ENCODE data around the gene PEX3. TPM values are rescaled to one million over a fixed set of nuclear protein-coding genes. Genes with fewer than 3 reads are reported as not detected.

PEX3 gene
- total and polyA plus RNA-seq, 2 donors (not counting 1 experiment from before 2014, with no cell fraction given), result 25.6 to 31.2 TPM

DNA sequence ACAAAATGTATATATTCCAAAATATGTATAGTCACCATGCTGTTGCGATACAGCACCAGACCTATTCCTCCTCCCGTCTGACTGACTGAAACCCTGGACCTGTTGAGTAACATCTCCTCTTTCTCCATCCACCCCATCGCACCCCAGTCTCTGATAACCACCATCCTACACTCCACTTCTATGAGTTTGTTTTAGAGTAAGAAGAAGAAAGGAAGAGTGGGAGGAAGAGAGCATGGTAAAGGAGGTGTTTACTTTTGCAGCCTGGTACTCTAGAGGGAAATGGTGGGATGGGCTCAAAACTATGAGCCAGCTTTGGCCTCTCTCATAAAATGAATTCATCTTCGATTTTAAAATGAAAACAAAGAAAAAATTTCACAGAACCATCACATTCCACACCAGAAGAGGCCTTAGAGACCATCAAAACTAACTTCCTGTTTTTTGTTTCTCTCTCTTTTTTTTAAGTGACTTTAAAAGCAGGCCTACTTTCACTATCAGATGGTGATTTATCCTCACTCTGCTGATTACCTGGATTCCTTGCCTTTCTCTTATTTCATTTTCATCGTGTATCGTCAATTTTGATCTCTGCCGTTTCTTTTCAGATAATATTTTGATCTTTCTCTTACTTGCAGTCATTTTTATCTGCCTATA lies 77.7 kb downstream of the PEX3 start:
- Histone ChIP-seq H3K4me2 (ENCODE audit: extremely low read depth, insufficient read depth, low read length) (no peak overlapping the region), H3K4me3 (replicated peaks in 1 of 4; ENCODE audit: control extremely low read depth in 1 of 4, insufficient read depth in 1 of 4, low read depth in 3 of 4, low read length in 4 of 4) (no peak overlapping the region), H3K9me3 (ENCODE audit: control insufficient read depth, insufficient read depth, low read depth, low read length) (no peaks in the 10 kb centered on the region), H3K9ac (ENCODE audit: insufficient read depth, low read length) (no peak overlapping the region), H3K36me3 (ENCODE audit: control insufficient read depth, insufficient read depth, low read length) (no peaks in the 10 kb centered on the region), H3K27me3 (ENCODE audit: control insufficient read depth, insufficient read depth, low read length) (no peaks in the 10 kb centered on the region), H3K27ac (ENCODE audit: insufficient read depth, low read length) (no peak overlapping the region), H3K4me1 (ENCODE audit: control insufficient read depth, extremely low read depth, insufficient read depth, low read length) (no peaks in the 10 kb centered on the region), H3K79me2 (ENCODE audit: control insufficient read depth, insufficient read depth, low read length) (no peaks in the 10 kb centered on the region), H4K20me1 (ENCODE audit: control insufficient read depth, extremely low read depth, insufficient read depth, low read length) (no peaks in the 10 kb centered on the region), H2AFZ (ENCODE audit: low read length) (peak overlapping the region; percentile 9)
- no peak for DNase-seq (ENCODE audit: low read depth in 2 of 2)
- TF ChIP-seq, protein P1, sequence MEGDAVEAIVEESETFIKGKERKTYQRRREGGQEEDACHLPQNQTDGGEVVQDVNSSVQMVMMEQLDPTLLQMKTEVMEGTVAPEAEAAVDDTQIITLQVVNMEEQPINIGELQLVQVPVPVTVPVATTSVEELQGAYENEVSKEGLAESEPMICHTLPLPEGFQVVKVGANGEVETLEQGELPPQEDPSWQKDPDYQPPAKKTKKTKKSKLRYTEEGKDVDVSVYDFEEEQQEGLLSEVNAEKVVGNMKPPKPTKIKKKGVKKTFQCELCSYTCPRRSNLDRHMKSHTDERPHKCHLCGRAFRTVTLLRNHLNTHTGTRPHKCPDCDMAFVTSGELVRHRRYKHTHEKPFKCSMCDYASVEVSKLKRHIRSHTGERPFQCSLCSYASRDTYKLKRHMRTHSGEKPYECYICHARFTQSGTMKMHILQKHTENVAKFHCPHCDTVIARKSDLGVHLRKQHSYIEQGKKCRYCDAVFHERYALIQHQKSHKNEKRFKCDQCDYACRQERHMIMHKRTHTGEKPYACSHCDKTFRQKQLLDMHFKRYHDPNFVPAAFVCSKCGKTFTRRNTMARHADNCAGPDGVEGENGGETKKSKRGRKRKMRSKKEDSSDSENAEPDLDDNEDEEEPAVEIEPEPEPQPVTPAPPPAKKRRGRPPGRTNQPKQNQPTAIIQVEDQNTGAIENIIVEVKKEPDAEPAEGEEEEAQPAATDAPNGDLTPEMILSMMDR (conservative IDR thresholded peaks at IDR 0.05 in 1 of 2, IDR thresholded peaks at IDR 0.05 in 1 of 2; ENCODE audit: low read depth in 1 of 2, low read length in 2 of 2), result no peak
- no peak for TF ChIP-seq EZH2 (IDR thresholded peaks at IDR 0.05; ENCODE audit: low read length, missing control alignments)

DNA sequence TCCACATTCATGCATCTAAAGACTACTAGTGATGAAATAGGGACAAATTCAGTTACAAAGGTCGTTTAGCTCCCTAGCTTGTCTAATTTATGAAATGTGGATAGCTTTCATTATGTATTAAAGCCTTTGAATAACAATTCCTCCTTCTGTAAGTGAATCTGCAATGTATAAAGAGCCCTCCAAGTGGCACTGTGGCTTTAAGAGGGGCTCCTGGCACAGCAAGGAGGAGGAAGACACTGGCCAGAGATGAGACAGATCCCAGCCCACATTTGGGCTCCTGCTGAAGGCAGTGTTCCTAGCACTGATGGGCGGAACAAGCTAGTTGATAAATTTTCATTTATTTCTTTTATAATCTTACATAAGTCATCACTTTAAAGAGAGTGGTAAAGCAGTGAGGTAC lies 78.5 kb downstream of the PEX3 start:
- Histone ChIP-seq H4K20me1 (ENCODE audit: control insufficient read depth, extremely low read depth, insufficient read depth, low read length) (no peaks in the 10 kb centered on the region), H3K36me3 (ENCODE audit: control insufficient read depth, insufficient read depth, low read length) (no peaks in the 10 kb centered on the region), H3K9me3 (ENCODE audit: control insufficient read depth, insufficient read depth, low read depth, low read length) (no peaks in the 10 kb centered on the region), H2AFZ (ENCODE audit: low read length) (no peak overlapping the region), H3K4me1 (ENCODE audit: control insufficient read depth, extremely low read depth, insufficient read depth, low read length) (no peaks in the 10 kb centered on the region), H3K9ac (ENCODE audit: insufficient read depth, low read length) (no peak overlapping the region), H3K4me3 (replicated peaks in 1 of 4; ENCODE audit: control extremely low read depth in 1 of 4, insufficient read depth in 1 of 4, low read depth in 3 of 4, low read length in 4 of 4) (no peak overlapping the region), H3K4me2 (ENCODE audit: extremely low read depth, insufficient read depth, low read length) (no peak overlapping the region), H3K27ac (ENCODE audit: insufficient read depth, low read length) (no peak overlapping the region), H3K27me3 (ENCODE audit: control insufficient read depth, insufficient read depth, low read length) (no peaks in the 10 kb centered on the region), H3K79me2 (ENCODE audit: control insufficient read depth, insufficient read depth, low read length) (no peaks in the 10 kb centered on the region)
- no peak for TF ChIP-seq EZH2 (IDR thresholded peaks at IDR 0.05; ENCODE audit: low read length, missing control alignments)
- TF ChIP-seq, protein P1 (conservative IDR thresholded peaks at IDR 0.05 in 1 of 2, IDR thresholded peaks at IDR 0.05 in 1 of 2; ENCODE audit: low read depth in 1 of 2, low read length in 2 of 2), result no peak
- DNase-seq (ENCODE audit: low read depth in 2 of 2), result no peak

DNA sequence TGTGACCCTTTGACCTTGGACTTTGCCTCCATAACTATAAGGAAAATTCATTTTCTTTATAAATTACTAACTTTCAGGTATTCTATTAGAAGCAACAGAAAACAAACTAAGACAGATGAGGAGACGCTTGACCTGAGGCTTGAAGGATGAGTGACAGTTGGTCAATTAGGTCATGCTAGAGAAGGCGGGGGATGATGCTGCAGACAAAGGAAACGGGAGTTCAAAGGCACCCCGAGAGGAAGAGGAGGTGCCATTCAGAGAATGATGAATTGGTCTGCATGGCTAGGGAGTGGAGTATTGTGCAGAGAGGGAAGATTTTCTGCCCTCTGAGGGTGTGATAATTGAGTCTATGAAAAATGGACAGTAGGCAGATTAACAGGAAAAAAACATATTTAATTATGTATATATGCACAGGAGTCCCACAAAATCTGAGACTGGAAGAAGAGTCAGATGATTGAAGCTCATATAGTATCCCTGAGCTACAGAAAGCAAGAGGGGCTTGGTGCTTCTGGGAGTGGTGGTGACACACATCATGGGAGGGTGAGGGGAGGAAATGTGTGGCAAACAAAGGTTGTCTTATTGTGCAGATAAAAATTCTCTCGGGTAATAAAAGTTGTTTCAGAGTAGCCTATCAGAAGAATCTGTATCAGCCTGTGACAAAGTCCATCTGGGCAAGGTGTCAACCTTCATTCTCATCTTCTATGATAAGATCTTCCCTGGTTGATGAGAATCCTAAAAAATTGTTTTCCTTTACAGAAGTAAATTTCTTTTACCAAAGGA lies 81.3 kb downstream of the PEX3 start:
- H3K27ac ChIP-seq (ENCODE audit: insufficient read depth, low read length), result no peak overlapping the region
- H3K9ac ChIP-seq (ENCODE audit: insufficient read depth, low read length), result no peak overlapping the region
- no peaks in the 10 kb centered on the region for H3K79me2 ChIP-seq (ENCODE audit: control insufficient read depth, insufficient read depth, low read length)
- H4K20me1 ChIP-seq (ENCODE audit: control insufficient read depth, extremely low read depth, insufficient read depth, low read length), result no peaks in the 10 kb centered on the region
- H3K4me2 ChIP-seq (ENCODE audit: extremely low read depth, insufficient read depth, low read length), result no peak overlapping the region
- no peak for DNase-seq (ENCODE audit: low read depth in 2 of 2)
- no peaks in the 10 kb centered on the region for H3K36me3 ChIP-seq (ENCODE audit: control insufficient read depth, insufficient read depth, low read length)
- no peaks in the 10 kb centered on the region for H3K27me3 ChIP-seq (ENCODE audit: control insufficient read depth, insufficient read depth, low read length)
- no peak for TF ChIP-seq EZH2 (IDR thresholded peaks at IDR 0.05; ENCODE audit: low read length, missing control alignments)
- TF ChIP-seq, protein P1 (conservative IDR thresholded peaks at IDR 0.05 in 1 of 2, IDR thresholded peaks at IDR 0.05 in 1 of 2; ENCODE audit: low read depth in 1 of 2, low read length in 2 of 2), result no peak
- no peaks in the 10 kb centered on the region for H3K4me1 ChIP-seq (ENCODE audit: control insufficient read depth, extremely low read depth, insufficient read depth, low read length)
- H2AFZ ChIP-seq (ENCODE audit: low read length), result no peak overlapping the region
- no peak overlapping the region for H3K4me3 ChIP-seq (replicated peaks in 1 of 4; ENCODE audit: control extremely low read depth in 1 of 4, insufficient read depth in 1 of 4, low read depth in 3 of 4, low read length in 4 of 4)
- no peaks in the 10 kb centered on the region for H3K9me3 ChIP-seq (ENCODE audit: control insufficient read depth, insufficient read depth, low read depth, low read length)

Measured in fibroblast of lung (primary cell).